Muscle layer of colon (tissue), 2 donors: ENCODE data around the gene PSEN2.

Experiments
- H3K27ac ChIP-seq: one replicate; pipeline ENCODE4 v1.7.0; 2013; ENCODE audit warnings: low read depth, mild to moderate bottlenecking, low read length, moderate library complexity
- H3K27me3 ChIP-seq, 2 donors: one replicate each; pipeline ENCODE4 v1.7.0; 2013; ENCODE audit warnings: low read length in 2 of 2, mild to moderate bottlenecking in 2 of 2; ENCODE audit not compliant: insufficient read depth in 2 of 2, control insufficient read depth in 1 of 2
- H3K36me3 ChIP-seq: one replicate; pipeline ENCODE4 v1.7.0; 2013; ENCODE audit warnings: mild to moderate bottlenecking, low read length; ENCODE audit not compliant: insufficient read depth
- H3K4me1 ChIP-seq: one replicate; pipeline ENCODE4 v1.7.0; 2013; ENCODE audit warnings: mild to moderate bottlenecking, low read length; ENCODE audit not compliant: insufficient read depth
- H3K4me3 ChIP-seq, 2 donors: one replicate each; pipeline ENCODE4 v1.7.0; 2013; ENCODE audit warnings: low read length in 2 of 2, low read depth in 1 of 2, mild to moderate bottlenecking in 1 of 2, moderate library complexity in 1 of 2
- H3K9ac ChIP-seq: one replicate; pipeline ENCODE4 v1.7.0; 2013; ENCODE audit warnings: low read length
- H3K9me3 ChIP-seq: one replicate; pipeline ENCODE4 v1.7.0; 2013; ENCODE audit warnings: mild to moderate bottlenecking, low read length
- donor health status: abdominal sarcoma.
- donor health status: Adenocarcinoma of cecum.

PSEN2 gene

GRCh38 chr1:226888816-226889215 lies 18.4 kb downstream of the PSEN2 start:
- no peak overlapping the region for H3K9ac ChIP-seq
- H3K9me3 ChIP-seq: no peaks in the 10 kb centered on the region
- no peaks in the 10 kb centered on the region for H3K4me1 ChIP-seq
- H3K36me3 ChIP-seq: peaks cover 32% of the 10 kb centered on the region
- no peaks in the 10 kb centered on the region for H3K27me3 ChIP-seq
- no peak overlapping the region for H3K27ac ChIP-seq
- no peak overlapping the region for H3K4me3 ChIP-seq

DNA sequence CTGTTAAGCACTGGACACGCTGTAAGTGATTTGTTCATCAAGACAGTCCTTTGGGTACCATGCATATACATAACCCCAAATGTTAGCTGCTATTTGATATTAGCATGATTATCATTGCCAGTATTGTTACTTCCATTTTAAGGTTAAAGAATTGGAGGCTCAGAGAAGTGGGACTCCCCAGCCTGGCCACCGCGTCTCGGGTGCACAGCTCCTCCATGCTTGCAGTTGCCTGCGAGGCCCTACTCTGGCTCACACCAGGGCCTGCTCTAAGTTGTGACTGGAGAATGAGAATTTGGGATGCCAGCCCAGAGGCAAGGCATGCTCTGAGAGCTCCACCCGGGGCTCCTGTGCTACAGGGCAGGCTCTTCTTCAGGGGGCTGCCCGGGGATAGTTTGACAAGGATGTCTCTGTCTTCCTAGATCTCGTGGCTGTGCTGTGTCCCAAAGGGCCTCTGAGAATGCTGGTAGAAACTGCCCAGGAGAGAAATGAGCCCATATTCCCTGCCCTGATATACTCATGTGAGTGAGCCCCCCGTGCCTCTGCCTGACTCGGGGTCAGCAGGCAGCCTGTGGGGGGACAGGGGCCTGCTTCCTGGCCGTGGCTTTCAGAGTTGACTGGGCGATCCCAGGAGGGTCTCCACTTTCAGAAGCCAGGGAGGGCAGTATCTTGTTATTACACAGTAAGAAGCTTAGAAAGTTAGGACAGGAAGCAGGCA lies 19.4 kb downstream of the PSEN2 start:
- Histone ChIP-seq H3K27ac (no peak overlapping the region), H3K4me1 (no peaks in the 10 kb centered on the region), H3K27me3 (no peaks in the 10 kb centered on the region), H3K36me3 (peaks cover 40% of the 10 kb centered on the region), H3K9ac (no peak overlapping the region), H3K4me3 (no peak overlapping the region), H3K9me3 (no peaks in the 10 kb centered on the region)

DNA sequence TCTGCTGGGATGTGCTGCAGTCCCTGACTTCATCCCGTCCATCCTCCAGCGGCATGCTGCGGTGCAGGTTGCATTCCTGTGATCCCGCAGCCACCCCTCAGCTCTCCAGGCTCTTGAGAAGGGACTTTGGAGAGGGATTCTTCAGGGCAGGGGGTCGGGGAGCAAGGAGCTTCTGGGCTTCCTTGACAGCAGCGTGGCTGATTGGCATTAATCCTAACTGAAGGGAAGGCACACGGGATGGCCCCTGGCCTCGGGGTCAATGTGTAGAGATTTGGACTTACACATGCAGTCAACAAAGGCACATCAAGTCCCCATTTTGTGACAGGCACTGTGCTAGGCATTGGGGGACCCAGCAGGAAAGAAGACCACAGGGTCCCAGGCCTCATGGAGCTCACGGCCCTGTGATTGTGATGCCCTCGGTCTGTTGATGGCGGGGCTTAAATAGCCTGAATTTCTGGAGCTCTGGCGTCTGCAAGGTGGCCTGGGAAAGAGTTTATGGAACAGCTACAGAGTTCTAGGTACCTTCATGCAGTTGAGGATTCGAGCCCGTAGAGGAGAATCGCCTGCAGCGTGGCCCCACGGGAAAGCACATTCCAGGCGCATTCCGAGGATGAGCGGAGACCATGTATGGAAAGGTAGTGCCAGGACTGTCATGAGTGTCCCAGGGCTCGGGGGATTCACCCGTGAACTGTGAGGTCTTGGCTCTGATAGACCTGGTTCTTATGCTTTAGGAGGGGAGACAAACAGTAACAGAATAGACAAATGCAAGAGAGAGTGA lies 20.1 kb downstream of the PSEN2 start:
- H3K36me3 ChIP-seq: peaks cover 47% of the 10 kb centered on the region
- no peaks in the 10 kb centered on the region for H3K9me3 ChIP-seq
- H3K27me3 ChIP-seq: no peaks in the 10 kb centered on the region
- no peak overlapping the region for H3K27ac ChIP-seq
- H3K4me3 ChIP-seq: no peak overlapping the region
- no peaks in the 10 kb centered on the region for H3K4me1 ChIP-seq
- no peak overlapping the region for H3K9ac ChIP-seq

DNA sequence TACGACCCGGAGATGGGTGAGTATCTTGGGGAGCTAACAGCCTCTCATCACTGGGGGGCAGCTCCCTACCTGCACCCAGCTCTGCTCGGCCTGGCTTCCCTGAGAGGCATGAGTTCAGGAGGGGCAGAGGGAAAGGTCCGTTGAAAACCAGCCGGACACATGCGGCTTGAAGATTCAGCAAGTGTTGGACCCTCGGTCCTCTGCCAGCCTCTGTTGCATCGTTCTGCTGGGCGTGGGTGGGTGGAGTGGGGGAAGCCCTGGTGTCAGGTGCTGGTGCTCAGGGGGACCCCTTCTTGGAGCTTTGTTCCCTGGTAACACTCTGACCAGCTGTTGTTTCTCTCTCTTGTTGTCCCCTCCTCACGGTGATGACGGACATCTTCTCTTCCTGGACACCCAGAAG lies 20.9 kb downstream of the PSEN2 start:
- H3K27me3 ChIP-seq: no peaks in the 10 kb centered on the region
- H3K4me1 ChIP-seq: no peaks in the 10 kb centered on the region
- no peak overlapping the region for H3K27ac ChIP-seq
- no peaks in the 10 kb centered on the region for H3K9me3 ChIP-seq
- H3K4me3 ChIP-seq: no peak overlapping the region
- peaks cover 50% of the 10 kb centered on the region for H3K36me3 ChIP-seq
- H3K9ac ChIP-seq: no peak overlapping the region

GRCh38 chr1:226891846-226892523 lies 21.6 kb downstream of the PSEN2 start:
- Histone ChIP-seq H3K4me1 (no peaks in the 10 kb centered on the region), H3K4me3 (no peak overlapping the region), H3K9me3 (no peaks in the 10 kb centered on the region), H3K9ac (no peak overlapping the region), H3K36me3 (peaks cover 50% of the 10 kb centered on the region), H3K27me3 (no peaks in the 10 kb centered on the region), H3K27ac (no peak overlapping the region)

GRCh38 chr1:226892524-226892875 lies 22.1 kb downstream of the PSEN2 start:
- Histone ChIP-seq H3K27ac (no peak overlapping the region), H3K9me3 (no peaks in the 10 kb centered on the region), H3K9ac (no peak overlapping the region), H3K4me1 (no peaks in the 10 kb centered on the region), H3K4me3 (no peak overlapping the region), H3K27me3 (no peaks in the 10 kb centered on the region), H3K36me3 (peaks cover 46% of the 10 kb centered on the region)

DNA sequence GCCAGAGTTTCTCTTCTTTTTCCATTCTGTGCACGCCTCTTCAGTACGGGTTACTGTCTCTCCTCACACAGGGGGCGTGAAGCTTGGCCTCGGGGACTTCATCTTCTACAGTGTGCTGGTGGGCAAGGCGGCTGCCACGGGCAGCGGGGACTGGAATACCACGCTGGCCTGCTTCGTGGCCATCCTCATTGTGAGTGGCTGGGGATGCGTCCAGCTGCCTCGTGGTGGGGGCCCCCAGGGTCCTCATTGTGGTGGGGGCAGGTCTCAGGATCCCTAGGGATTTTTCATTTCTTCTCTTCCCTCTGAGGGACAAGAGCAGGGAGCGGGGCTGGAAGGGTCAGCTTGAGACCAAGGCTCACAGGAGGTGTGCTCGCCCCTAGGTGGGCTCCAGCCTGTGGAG lies 23.5 kb downstream of the PSEN2 start:
- peaks cover 34% of the 10 kb centered on the region for H3K36me3 ChIP-seq
- H3K9ac ChIP-seq: no peak overlapping the region
- H3K27ac ChIP-seq: no peak overlapping the region
- H3K4me1 ChIP-seq: no peaks in the 10 kb centered on the region
- no peak overlapping the region for H3K4me3 ChIP-seq
- no peaks in the 10 kb centered on the region for H3K9me3 ChIP-seq
- no peaks in the 10 kb centered on the region for H3K27me3 ChIP-seq

DNA sequence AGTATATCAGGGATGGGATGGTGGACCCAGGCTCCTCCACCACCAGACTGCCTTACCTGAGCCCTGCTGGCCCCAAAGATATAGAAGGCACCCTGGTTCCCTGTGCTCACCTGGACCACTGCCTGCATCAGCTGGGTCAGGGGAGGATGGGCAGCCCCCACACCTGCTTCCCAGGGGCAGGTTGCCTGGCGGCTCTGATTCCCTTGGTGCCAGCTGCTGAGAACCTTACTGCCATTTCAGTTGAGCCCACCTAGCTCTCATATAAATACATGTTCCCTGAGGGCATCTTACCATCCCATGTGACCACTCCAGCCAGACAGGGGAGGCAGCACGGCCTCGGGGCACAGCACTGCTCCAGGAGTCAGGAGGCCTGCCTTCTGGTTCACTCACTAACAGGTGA lies 24.4 kb downstream of the PSEN2 start:
- Histone ChIP-seq H3K36me3 (peaks cover 33% of the 10 kb centered on the region), H3K27me3 (no peaks in the 10 kb centered on the region), H3K9me3 (no peaks in the 10 kb centered on the region), H3K4me3 (no peak overlapping the region), H3K27ac (no peak overlapping the region), H3K9ac (no peak overlapping the region), H3K4me1 (no peaks in the 10 kb centered on the region)

DNA sequence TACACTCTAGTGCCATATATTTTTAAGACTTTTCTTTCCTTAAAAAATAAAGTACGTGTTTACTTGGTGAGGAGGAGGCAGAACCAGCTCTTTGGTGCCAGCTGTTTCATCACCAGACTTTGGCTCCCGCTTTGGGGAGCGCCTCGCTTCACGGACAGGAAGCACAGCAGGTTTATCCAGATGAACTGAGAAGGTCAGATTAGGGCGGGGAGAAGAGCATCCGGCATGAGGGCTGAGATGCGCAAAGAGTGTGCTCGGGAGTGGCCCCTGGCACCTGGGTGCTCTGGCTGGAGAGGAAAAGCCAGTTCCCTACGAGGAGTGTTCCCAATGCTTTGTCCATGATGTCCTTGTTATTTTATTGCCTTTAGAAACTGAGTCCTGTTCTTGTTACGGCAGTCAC lies 25.2 kb downstream of the PSEN2 start:
- H3K36me3 ChIP-seq: peaks cover 36% of the 10 kb centered on the region

DNA sequence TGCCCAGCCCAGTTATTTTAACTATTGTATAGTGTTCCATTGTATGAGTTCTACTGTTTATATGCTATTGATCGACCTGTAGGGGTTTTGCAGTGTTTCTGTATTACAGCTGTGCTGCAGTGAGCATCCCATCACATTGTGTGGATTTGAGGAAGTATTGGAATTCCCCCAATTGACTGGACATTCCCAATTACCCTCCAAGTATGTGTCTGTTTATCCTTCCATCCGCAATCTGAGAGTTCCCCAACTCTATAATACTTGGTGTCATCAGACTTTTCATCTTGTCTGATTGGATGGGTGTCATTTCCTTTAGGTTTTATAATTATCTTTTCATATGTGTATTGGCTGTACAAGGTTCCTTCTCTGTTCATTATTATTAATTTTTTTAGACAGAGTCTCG lies 27.8 kb downstream of the PSEN2 start:
- peaks cover 39% of the 10 kb centered on the region for H3K36me3 ChIP-seq
- H3K4me1 ChIP-seq: peaks cover 1% of the 10 kb centered on the region
- no peak overlapping the region for H3K4me3 ChIP-seq
- H3K9me3 ChIP-seq: no peaks in the 10 kb centered on the region
- no peak overlapping the region for H3K9ac ChIP-seq
- no peaks in the 10 kb centered on the region for H3K27me3 ChIP-seq
- H3K27ac ChIP-seq: no peak overlapping the region

More for the DNA sequence above, 25.2 kb downstream of the PSEN2 start:
- H3K9me3 ChIP-seq: no peaks in the 10 kb centered on the region
- no peak overlapping the region for H3K27ac ChIP-seq
- no peak overlapping the region for H3K4me3 ChIP-seq
- H3K9ac ChIP-seq: no peak overlapping the region
- H3K27me3 ChIP-seq: no peaks in the 10 kb centered on the region
- no peaks in the 10 kb centered on the region for H3K4me1 ChIP-seq

DNA sequence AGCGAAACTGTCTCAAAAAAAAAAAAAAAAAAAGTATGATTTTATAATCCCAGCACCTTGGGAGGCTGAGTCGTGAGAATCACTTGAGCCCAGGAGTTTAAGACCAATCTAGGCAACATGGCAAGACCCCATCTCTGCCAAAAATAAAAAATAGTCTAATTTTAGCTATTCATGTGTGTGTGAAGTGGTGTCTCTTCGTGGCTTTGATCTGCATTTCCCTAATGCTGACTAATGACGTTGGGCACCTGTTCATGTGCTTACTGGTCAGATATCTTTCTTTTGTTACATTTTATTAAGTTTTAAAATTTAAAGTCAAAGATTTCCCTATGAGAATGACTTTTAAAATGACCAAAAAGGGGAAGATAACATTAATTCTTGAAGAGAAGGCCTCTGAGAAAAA lies 31.0 kb downstream of the PSEN2 start:
- peaks cover 15% of the 10 kb centered on the region for H3K4me1 ChIP-seq
- no peaks in the 10 kb centered on the region for H3K27me3 ChIP-seq
- no peak overlapping the region for H3K27ac ChIP-seq
- no peaks in the 10 kb centered on the region for H3K9me3 ChIP-seq
- no peak overlapping the region for H3K4me3 ChIP-seq
- peaks cover 21% of the 10 kb centered on the region for H3K36me3 ChIP-seq
- H3K9ac ChIP-seq: no peak overlapping the region
